Measurements from ENCODE around the gene VPS52.

GRCh38 chr6:33294086-33294823 is 22.6 kb upstream of the VPS52 start:
- no peak for TF ChIP-seq TARDBP (IDR thresholded peaks at IDR 0.05)
- TF ChIP-seq FOXM1 (IDR thresholded peaks at IDR 0.05; ENCODE audit: borderline replicate concordance), result no peak
- TF ChIP-seq LEF1 (IDR thresholded peaks at IDR 0.05; ENCODE audit: borderline replicate concordance), result no peak
- no peak for TF ChIP-seq SP1 (IDR thresholded peaks at IDR 0.05)
- no peak for TF ChIP-seq FOXK2 (IDR thresholded peaks at IDR 0.05)
- no peak for TF ChIP-seq L3MBTL2 (conservative IDR thresholded peaks at IDR 0.05)
- no peak for TF ChIP-seq ARNT (IDR thresholded peaks at IDR 0.05)
- TF ChIP-seq BHLHE40 (IDR thresholded peaks at IDR 0.05; ENCODE audit: borderline replicate concordance), result no peak
